ENCODE measurements around the gene WDR62. TPM values are rescaled to one million over a fixed set of nuclear protein-coding genes. Genes with fewer than 3 reads are reported as not detected.

WDR62 gene
- total RNA-seq: 10 to 100 TPM in 1 of 2 donors, 1 to 10 TPM in 1; 6.2 to 16.3 TPM

GRCh38 chr19:36054733-36055686 lies at the start of gene WDR62:
WDR62 (plus strand) TSS chr19:36054897; CDS start chr19:36054972, 75 bp downstream.

GRCh38 chr19:36008336-36008978 lies 46.2 kb upstream of the WDR62 start, which contains the start of gene SYNE4:
SYNE4 (minus strand) TSS chr19:36008813; CDS start chr19:36008681, 132 bp downstream.

GRCh38 chr19:36014012-36014924 lies 40.4 kb upstream of the WDR62 start, which contains the start of gene ALKBH6:
ALKBH6 (minus strand) TSS chr19:36014213; CDS start chr19:36013397, 816 bp downstream.

GRCh38 chr19:36032251-36033104 lies 22.2 kb upstream of the WDR62 start, which contains the start of gene CLIP3:
CLIP3 (minus strand) TSS chr19:36032873; CDS start chr19:36032357, 516 bp downstream.

GRCh38 chr19:36054119-36054732 lies 471 bp upstream of the WDR62 start, which contains the start of gene THAP8:
THAP8 (minus strand) TSS chr19:36054285; CDS start chr19:36054217, 68 bp downstream.

GRCh38 chr19:36110487-36111199 lies 55.9 kb downstream of the WDR62 start, which contains the start of gene OVOL3:
OVOL3 (plus strand) TSS chr19:36111143; CDS start chr19:36111203, 60 bp downstream.

GRCh38 chr19:36114721-36115452 lies 60.2 kb downstream of the WDR62 start, which contains the start of gene POLR2I:
POLR2I (minus strand) TSS chr19:36114875; CDS start chr19:36114856, 19 bp downstream.

GRCh38 chr19:36115453-36116343 lies 61.0 kb downstream of the WDR62 start, which contains the start of gene TBCB:
TBCB (plus strand) TSS chr19:36115468; CDS start chr19:36115561, 93 bp downstream.

GRCh38 chr19:36139473-36140303 lies 85.0 kb downstream of the WDR62 start, which contains the start of gene CAPNS1:
CAPNS1 (plus strand) TSS chr19:36140066; CDS start chr19:36141012, 946 bp downstream.

GRCh38 chr19:36152352-36153091 lies 97.8 kb downstream of the WDR62 start, which contains the start of gene COX7A1:
COX7A1 (minus strand) TSS chr19:36152447; CDS start chr19:36152407, 40 bp downstream.

Other genes with a start within 250 kb of the WDR62 start
- gene PRODH2, start 242.1 kb upstream of the WDR62 start, total RNA-seq: not detected
- gene NPHS1, start 202.4 kb upstream of the WDR62 start, total RNA-seq: not detected
- under 1 TPM; 0.33 to 0.34 TPM for gene KIRREL2, start 198.0 kb upstream of the WDR62 start, total RNA-seq
- gene APLP1, start 186.3 kb upstream of the WDR62 start, total RNA-seq: 1 to 10 TPM in 1 of 2 donors, under 1 TPM in 1; under 0.01 to 2.1 TPM
- gene NFKBID, start 154.4 kb upstream of the WDR62 start, total RNA-seq: 10 to 100 TPM in 1 of 2 donors, 1 to 10 TPM in 1; 3.1 to 20.6 TPM
- under 1 TPM in 1 of 2 donors, not detected in 1; 1.00 TPM for gene HCST, start 152.4 kb upstream of the WDR62 start, total RNA-seq
- not detected for gene TYROBP, start 146.6 kb upstream of the WDR62 start, total RNA-seq
- 1 to 10 TPM; 5.2 to 5.7 TPM for gene LRFN3, start 118.5 kb upstream of the WDR62 start, total RNA-seq
- 10 to 100 TPM in 1 of 2 donors, 1 to 10 TPM in 1; 9.6 to 20.6 TPM for gene SDHAF1, start 59.7 kb upstream of the WDR62 start, total RNA-seq
- gene SYNE4, start 46.1 kb upstream of the WDR62 start, total RNA-seq: under 1 TPM in 1 of 2 donors, not detected in 1; under 0.01 TPM
- gene ALKBH6, start 40.7 kb upstream of the WDR62 start, total RNA-seq: 10 to 100 TPM; 28.6 to 29.0 TPM
- 1 to 10 TPM; 2.0 to 3.1 TPM for gene CLIP3, start 22.0 kb upstream of the WDR62 start, total RNA-seq
- gene THAP8, start 612 bp upstream of the WDR62 start, total RNA-seq: 1 to 10 TPM; 2.7 to 4.1 TPM
- gene OVOL3, start 56.2 kb downstream of the WDR62 start, total RNA-seq: not detected
- 10 to 100 TPM; 37.5 to 72.3 TPM for gene POLR2I, start 60.0 kb downstream of the WDR62 start, total RNA-seq
- 100 to 1,000 TPM; 123 to 168 TPM for gene TBCB, start 60.6 kb downstream of the WDR62 start, total RNA-seq
- gene CAPNS1, start 85.2 kb downstream of the WDR62 start, total RNA-seq: 100 to 1,000 TPM; 255 to 283 TPM
- 1 to 10 TPM in 1 of 2 donors, under 1 TPM in 1; 0.33 to 2.1 TPM for gene COX7A1, start 97.5 kb downstream of the WDR62 start, total RNA-seq
- gene ZNF565, start 159.8 kb downstream of the WDR62 start, total RNA-seq: 1 to 10 TPM; 1.7 to 2.1 TPM
- gene ZNF146, start 160.2 kb downstream of the WDR62 start, total RNA-seq: 10 to 100 TPM; 38.2 to 49.6 TPM

Measured in melanocyte of skin (primary cell).